PFSK-1 (cell line): Measurements from ENCODE around the gene DNAH8.

Experiments used
- FOXP2 ChIP-seq: optimal IDR thresholded peaks from 2 replicates; pipeline ENCODE3; 2011; ENCODE audit warnings: borderline replicate concordance, control low read depth, inconsistent platforms; ENCODE audit not compliant: insufficient read depth; ENCODE audit errors: extremely low read length, extremely low read depth
- POLR2AphosphoS5 ChIP-seq: IDR thresholded peaks from 2 replicates; pipeline ENCODE4 v1.6.1; 2012; ENCODE audit warnings: low read depth, mild to moderate bottlenecking, control low read depth, low read length, moderate library complexity
- SIN3A ChIP-seq: IDR thresholded peaks from 2 replicates; pipeline ENCODE4 v1.6.1; 2012; ENCODE audit warnings: mild to moderate bottlenecking, low read length, moderate library complexity, borderline replicate concordance; ENCODE audit not compliant: insufficient read depth
- TAF1 ChIP-seq: IDR thresholded peaks from 2 replicates; pipeline ENCODE4 v1.6.1; 2012; ENCODE audit warnings: low read length, control low read depth, borderline replicate concordance; ENCODE audit not compliant: insufficient read depth
- TF ChIP-seq, protein P1 (sequence below), 2 experiments: IDR thresholded peaks; 2 replicates each; pipeline versions ENCODE4 v1.6.1 to v1.8.0; 2011 to 2012; ENCODE audit warnings: low read depth in 2 of 2, low read length in 2 of 2, control low read depth in 1 of 2, inconsistent platforms in 1 of 2, mild to moderate bottlenecking in 1 of 2, moderate library complexity in 1 of 2; ENCODE audit not compliant: insufficient read depth in 1 of 2

GRCh38 chr6:39050453-39051112, 335.5 kb downstream of the DNAH8 start:
- TF ChIP-seq TAF1 (no peak), POLR2AphosphoS5 (no peak), SIN3A (no peak), FOXP2 (no peak)
- TF ChIP-seq, protein P1, sequence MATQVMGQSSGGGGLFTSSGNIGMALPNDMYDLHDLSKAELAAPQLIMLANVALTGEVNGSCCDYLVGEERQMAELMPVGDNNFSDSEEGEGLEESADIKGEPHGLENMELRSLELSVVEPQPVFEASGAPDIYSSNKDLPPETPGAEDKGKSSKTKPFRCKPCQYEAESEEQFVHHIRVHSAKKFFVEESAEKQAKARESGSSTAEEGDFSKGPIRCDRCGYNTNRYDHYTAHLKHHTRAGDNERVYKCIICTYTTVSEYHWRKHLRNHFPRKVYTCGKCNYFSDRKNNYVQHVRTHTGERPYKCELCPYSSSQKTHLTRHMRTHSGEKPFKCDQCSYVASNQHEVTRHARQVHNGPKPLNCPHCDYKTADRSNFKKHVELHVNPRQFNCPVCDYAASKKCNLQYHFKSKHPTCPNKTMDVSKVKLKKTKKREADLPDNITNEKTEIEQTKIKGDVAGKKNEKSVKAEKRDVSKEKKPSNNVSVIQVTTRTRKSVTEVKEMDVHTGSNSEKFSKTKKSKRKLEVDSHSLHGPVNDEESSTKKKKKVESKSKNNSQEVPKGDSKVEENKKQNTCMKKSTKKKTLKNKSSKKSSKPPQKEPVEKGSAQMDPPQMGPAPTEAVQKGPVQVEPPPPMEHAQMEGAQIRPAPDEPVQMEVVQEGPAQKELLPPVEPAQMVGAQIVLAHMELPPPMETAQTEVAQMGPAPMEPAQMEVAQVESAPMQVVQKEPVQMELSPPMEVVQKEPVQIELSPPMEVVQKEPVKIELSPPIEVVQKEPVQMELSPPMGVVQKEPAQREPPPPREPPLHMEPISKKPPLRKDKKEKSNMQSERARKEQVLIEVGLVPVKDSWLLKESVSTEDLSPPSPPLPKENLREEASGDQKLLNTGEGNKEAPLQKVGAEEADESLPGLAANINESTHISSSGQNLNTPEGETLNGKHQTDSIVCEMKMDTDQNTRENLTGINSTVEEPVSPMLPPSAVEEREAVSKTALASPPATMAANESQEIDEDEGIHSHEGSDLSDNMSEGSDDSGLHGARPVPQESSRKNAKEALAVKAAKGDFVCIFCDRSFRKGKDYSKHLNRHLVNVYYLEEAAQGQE (IDR thresholded peaks at IDR 0.05; ENCODE audit: insufficient read depth in 1 of 2, low read depth in 2 of 2, low read length in 2 of 2): no peak
